Endometrial microvascular endothelial cells (primary cell): Measurements from ENCODE around the gene PANK4. TPM values are rescaled to one million over a fixed set of nuclear protein-coding genes. Genes with fewer than 3 reads are reported as not detected.

Experiments used
- in situ Hi-C: cut with HindIII; loops from 2 replicates; pipeline ENCODE4 v1.10.0; 2017; ENCODE audit warnings: low sequenced_read_pairs, low pct_unique_long_range_greater_than_20kb; ENCODE audit errors: inconsistent ontology term
- total RNA-seq: library from RNA; depleted of rRNA; stranded (reverse); fragments of >200 nt; gene quantifications from one replicate; pipeline ENCODE4 v1.2.3, GENCODE V29; 2015; ENCODE audit errors: inconsistent ontology term

PANK4 gene
- total RNA-seq, 1 donor from 2014 or later: 35.4 TPM

- in situ Hi-C loops: no loop called here
Measured at GRCh38 chr1:2492091-2492490, 34.3 kb downstream of the PANK4 start.

- in situ Hi-C loops: no loop called here
Measured at GRCh38 chr1:2489615-2490014, 36.8 kb downstream of the PANK4 start.

GRCh38 chr1:2488688-2489087 lies 37.7 kb downstream of the PANK4 start:
- in situ Hi-C loops: no loop called here

GRCh38 chr1:2486558-2486957 lies 39.8 kb downstream of the PANK4 start:
- in situ Hi-C loops: no loop called here

GRCh38 chr1:2486041-2486440 lies 40.4 kb downstream of the PANK4 start:
- in situ Hi-C loops: no loop called here

GRCh38 chr1:2483970-2484369 lies 42.4 kb downstream of the PANK4 start:
- in situ Hi-C loops: no loop called here

GRCh38 chr1:2483026-2483425 lies 43.4 kb downstream of the PANK4 start:
- in situ Hi-C loops: no loop called here

- in situ Hi-C loops: no loop called here
Measured at GRCh38 chr1:2482588-2482987, 43.8 kb downstream of the PANK4 start.

GRCh38 chr1:2481885-2482284 lies 44.5 kb downstream of the PANK4 start:
- in situ Hi-C loops: no loop called here

- in situ Hi-C loops: no loop called here
Measured at GRCh38 chr1:2480986-2481364, 45.4 kb downstream of the PANK4 start.

- in situ Hi-C loops: no loop called here
Measured at GRCh38 chr1:2480236-2480985, 46.0 kb downstream of the PANK4 start.

GRCh38 chr1:2479618-2480017 lies 46.8 kb downstream of the PANK4 start:
- in situ Hi-C loops: no loop called here

- in situ Hi-C loops: no loop called here
Measured at GRCh38 chr1:2479186-2479585, 47.2 kb downstream of the PANK4 start.

- in situ Hi-C loops: no loop called here
Measured at GRCh38 chr1:2477791-2478499, 48.5 kb downstream of the PANK4 start.

- in situ Hi-C loops: no loop called here
Measured at GRCh38 chr1:2477309-2477708, 49.1 kb downstream of the PANK4 start.

- in situ Hi-C loops: no loop called here
Measured at GRCh38 chr1:2476061-2476999, 50.1 kb downstream of the PANK4 start, which contains the start of gene PLCH2. Gene PLCH2 (plus strand): TSS chr1:2476289. CDS start chr1:2476589, 300 bp downstream.

GRCh38 chr1:2475571-2475970 lies 50.8 kb downstream of the PANK4 start:
- in situ Hi-C loops: no loop called here

- in situ Hi-C loops: no loop called here
Measured at GRCh38 chr1:2474933-2475371, 51.4 kb downstream of the PANK4 start.

GRCh38 chr1:2474104-2474844 lies 52.1 kb downstream of the PANK4 start:
- in situ Hi-C loops: no loop called here
